HG02870 (cell line): ENCODE measurements around the gene OR1A1.
"Not testable (repeated sequence)": the region's sequence is repeated elsewhere in the genome, so short reads cannot be mapped to it uniquely, and the experiment has no call there.

ENCODE experiments used
- ATAC-seq: cut with Tn5 transposase; IDR thresholded peaks from one replicate; pipeline ENCODE4 v1.9.1; 2021; ENCODE audit warnings: mild to moderate bottlenecking, moderate library complexity; ENCODE audit not compliant: unreplicated experiment

Gene OR1A1

GRCh38 chr17:3207367-3207766 is at the start of gene OR1A1:
OR1A1 (plus strand) TSS chr17:3207667; CDS start chr17:3215621, 7,954 bp downstream.
- ATAC-seq, result no peak

- no peak for ATAC-seq
Measured at GRCh38 chr17:3167574-3167973, 39.9 kb upstream of the OR1A1 start.

GRCh38 chr17:3189961-3190360 is 17.5 kb upstream of the OR1A1 start:
- ATAC-seq, result no peak

- ATAC-seq, result no peak
Measured at GRCh38 chr17:3197219-3197618, 10.2 kb upstream of the OR1A1 start, which contains the start of gene OR1A2. OR1A2 (plus strand) TSS chr17:3197519; CDS start chr17:3197519, 0 bp downstream.

- no peak for ATAC-seq
Measured at GRCh38 chr17:3208484-3208883, 1.0 kb downstream of the OR1A1 start.

GRCh38 chr17:3213001-3213400 is 5.5 kb downstream of the OR1A1 start:
- no peak for ATAC-seq

GRCh38 chr17:3213587-3213986 is 6.1 kb downstream of the OR1A1 start:
- no peak for ATAC-seq

- ATAC-seq, result not testable (repeated sequence)
Measured at GRCh38 chr17:3219978-3220377, 12.5 kb downstream of the OR1A1 start.

GRCh38 chr17:3221850-3222249 is 14.4 kb downstream of the OR1A1 start:
- no peak for ATAC-seq

- ATAC-seq, result no peak
Measured at GRCh38 chr17:3222505-3222904, 15.0 kb downstream of the OR1A1 start.

- ATAC-seq, result not testable (repeated sequence)
Measured at GRCh38 chr17:3224721-3225352, 17.4 kb downstream of the OR1A1 start.

GRCh38 chr17:3232300-3232699 is 24.8 kb downstream of the OR1A1 start:
- ATAC-seq, result not testable (repeated sequence)

GRCh38 chr17:3238685-3239084 is 31.2 kb downstream of the OR1A1 start:
- ATAC-seq, result not testable (repeated sequence)

GRCh38 chr17:3241044-3241443 is 33.6 kb downstream of the OR1A1 start:
- not testable (repeated sequence) for ATAC-seq

GRCh38 chr17:3244841-3245240 is 37.4 kb downstream of the OR1A1 start:
- not testable (repeated sequence) for ATAC-seq

- not testable (repeated sequence) for ATAC-seq
Measured at GRCh38 chr17:3249013-3249412, 41.5 kb downstream of the OR1A1 start.

- ATAC-seq, result no peak
Measured at GRCh38 chr17:3256575-3256974, 49.1 kb downstream of the OR1A1 start.

- ATAC-seq, result no peak
Measured at GRCh38 chr17:3260163-3260562, 52.7 kb downstream of the OR1A1 start.

GRCh38 chr17:3260600-3260999 is 53.1 kb downstream of the OR1A1 start:
- no peak for ATAC-seq
